Testis (tissue), 3 donors: ENCODE data around the gene SRSF11. TPM values are rescaled to one million over a fixed set of nuclear protein-coding genes. Genes with fewer than 3 reads are reported as not detected.

Experiments used
- DNase-seq: peaks from one replicate; pipeline ENCODE4 v3.0.0-alpha.2; 2019
- H3K27ac ChIP-seq, 2 donors: fragments of 200-600 bp; sonication (generic); one replicate each; pipeline ENCODE4 v1.5.1; 2019
- H3K27me3 ChIP-seq: fragments of 200-600 bp; sonication (generic); one replicate; pipeline ENCODE4 v1.5.1; 2019
- H3K36me3 ChIP-seq: fragments of 200-600 bp; sonication (generic); one replicate; pipeline ENCODE4 v1.5.1; 2017; ENCODE audit warnings: low read depth; ENCODE audit errors: missing control alignments
- H3K4me1 ChIP-seq: fragments of 200-600 bp; sonication (generic); one replicate; pipeline ENCODE4 v1.5.1; 2019
- H3K4me3 ChIP-seq, 2 donors: fragments of 200-600 bp; sonication (generic); one replicate each; pipeline ENCODE4 v1.5.1; 2017 to 2019
- H3K9me3 ChIP-seq: fragments of 200-600 bp; sonication (generic); one replicate; pipeline ENCODE4 v1.5.1; 2017
- POLR2A ChIP-seq: fragments of 450-650 bp; IDR thresholded peaks from one replicate; pipeline ENCODE4 v1.6.1; 2017; ENCODE audit warnings: antibody characterized with exemption, mild to moderate bottlenecking, moderate library complexity
- WGBS, 2 donors: methylation state at CpG; one replicate each; pipeline ENCODE4 v1.1.5; 2018; 5-methylcytosine and 5-hydroxymethylcytosine counted together
- intact Hi-C: fragments of 100-400 bp; cut with DNase I; formaldehyde crosslinking; loops from one replicate; pipeline ENCODE4 v1.15.1; 2023; ENCODE audit warnings: low total_unique reads
- polyA plus RNA-seq: library from polyadenylated mRNA; stranded (reverse); fragments of 350-450 nt; fragmentation: Illumina TruSeq; extraction: RNeasy Lipid Tissue Mini Kit (QIAGEN cat#74804); gene quantifications from one replicate; pipeline ENCODE4 v1.2.3, GENCODE V29; 2014; ENCODE audit warnings: low read depth, low replicate concordance; ENCODE audit not compliant: insufficient read depth
- total RNA-seq, 2 donors: library from RNA; depleted of rRNA; stranded (reverse); fragments of >200 nt; gene quantifications; one replicate each; pipeline ENCODE4 v1.2.3, GENCODE V29; 2016
- TF ChIP-seq, protein P1 (sequence below), 3 experiments: fragments of 450-650 bp in 2 of 3; fragments of 200-600 bp in 1 of 3; sonication (generic) in 1 of 3; IDR thresholded peaks; one replicate each; pipeline ENCODE4 v1.5.1; 2016 to 2019; ENCODE audit warnings: antibody characterized with exemption in 3 of 3, mild to moderate bottlenecking in 2 of 3, moderate library complexity in 1 of 3

SRSF11 gene
- total and polyA plus RNA-seq, 3 donors from 2014 or later = 134 to 262 (median 223) TPM

DNA sequence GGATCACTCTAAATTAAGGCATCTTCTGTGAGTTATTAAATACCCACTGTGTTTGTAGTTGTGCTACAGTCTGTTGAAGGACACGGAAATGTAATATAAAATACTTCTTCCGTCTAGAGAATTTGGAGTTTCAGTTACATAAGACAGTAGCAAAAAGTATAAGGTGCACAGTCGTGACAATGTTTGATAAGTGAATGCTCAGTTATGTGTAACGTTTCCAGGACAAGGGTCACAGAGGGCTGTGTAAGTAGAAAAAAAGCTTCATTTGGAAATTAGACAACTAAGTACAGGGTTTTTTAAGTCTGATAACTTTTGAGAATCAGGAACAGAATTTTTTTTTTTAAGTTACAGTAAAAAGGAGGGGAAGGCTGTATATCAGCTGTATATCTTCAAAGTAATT lies 27.5 kb downstream of the SRSF11 start:
- intact Hi-C loops = no loop called here
- Histone ChIP-seq H3K36me3 (no peaks in the 10 kb centered on the region), H3K4me3 (no peak overlapping the region), H3K27me3 (no peaks in the 10 kb centered on the region), H3K9me3 (no peaks in the 10 kb centered on the region), H3K27ac (no peak overlapping the region), H3K4me1 (no peaks in the 10 kb centered on the region)
- TF ChIP-seq, protein P1, sequence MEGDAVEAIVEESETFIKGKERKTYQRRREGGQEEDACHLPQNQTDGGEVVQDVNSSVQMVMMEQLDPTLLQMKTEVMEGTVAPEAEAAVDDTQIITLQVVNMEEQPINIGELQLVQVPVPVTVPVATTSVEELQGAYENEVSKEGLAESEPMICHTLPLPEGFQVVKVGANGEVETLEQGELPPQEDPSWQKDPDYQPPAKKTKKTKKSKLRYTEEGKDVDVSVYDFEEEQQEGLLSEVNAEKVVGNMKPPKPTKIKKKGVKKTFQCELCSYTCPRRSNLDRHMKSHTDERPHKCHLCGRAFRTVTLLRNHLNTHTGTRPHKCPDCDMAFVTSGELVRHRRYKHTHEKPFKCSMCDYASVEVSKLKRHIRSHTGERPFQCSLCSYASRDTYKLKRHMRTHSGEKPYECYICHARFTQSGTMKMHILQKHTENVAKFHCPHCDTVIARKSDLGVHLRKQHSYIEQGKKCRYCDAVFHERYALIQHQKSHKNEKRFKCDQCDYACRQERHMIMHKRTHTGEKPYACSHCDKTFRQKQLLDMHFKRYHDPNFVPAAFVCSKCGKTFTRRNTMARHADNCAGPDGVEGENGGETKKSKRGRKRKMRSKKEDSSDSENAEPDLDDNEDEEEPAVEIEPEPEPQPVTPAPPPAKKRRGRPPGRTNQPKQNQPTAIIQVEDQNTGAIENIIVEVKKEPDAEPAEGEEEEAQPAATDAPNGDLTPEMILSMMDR (IDR thresholded peaks at IDR 0.05) = no peak
- no peak for TF ChIP-seq POLR2A
- DNase-seq = no peak
- 66 to 75% methylated on average over 4 of the region's 4 CpGs for WGBS, 2 donors

DNA sequence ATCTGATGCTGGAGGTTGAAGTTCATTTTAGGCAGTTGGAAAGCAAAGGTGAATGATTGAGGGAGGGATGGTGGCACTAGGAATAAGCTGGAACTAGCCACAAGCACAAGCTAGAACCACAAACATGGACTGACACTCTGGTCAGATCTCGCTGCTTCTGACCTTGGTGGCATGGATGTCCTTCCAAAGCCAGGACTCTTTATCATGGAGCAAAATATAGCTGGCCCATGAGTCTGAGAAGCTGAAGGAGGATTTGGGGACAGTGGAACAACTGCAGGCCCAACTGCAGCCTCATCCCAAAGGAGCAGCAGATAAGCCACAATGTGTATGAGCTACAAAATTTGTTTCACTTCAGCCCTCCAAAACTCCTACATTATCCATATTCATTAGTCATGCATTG lies 35.5 kb downstream of the SRSF11 start:
- no peak overlapping the region for H3K4me3 ChIP-seq
- H3K36me3 ChIP-seq = no peaks in the 10 kb centered on the region
- 41 to 50% methylated on average over 1 of the region's 1 CpG for WGBS, 2 donors
- no peaks in the 10 kb centered on the region for H3K9me3 ChIP-seq
- H3K27ac ChIP-seq = no peak overlapping the region
- intact Hi-C loops = no loop called here
- H3K4me1 ChIP-seq = no peaks in the 10 kb centered on the region
- no peak for DNase-seq
- TF ChIP-seq, protein P1 (IDR thresholded peaks at IDR 0.05) = no peak
- TF ChIP-seq POLR2A = no peak
- H3K27me3 ChIP-seq = no peaks in the 10 kb centered on the region

DNA sequence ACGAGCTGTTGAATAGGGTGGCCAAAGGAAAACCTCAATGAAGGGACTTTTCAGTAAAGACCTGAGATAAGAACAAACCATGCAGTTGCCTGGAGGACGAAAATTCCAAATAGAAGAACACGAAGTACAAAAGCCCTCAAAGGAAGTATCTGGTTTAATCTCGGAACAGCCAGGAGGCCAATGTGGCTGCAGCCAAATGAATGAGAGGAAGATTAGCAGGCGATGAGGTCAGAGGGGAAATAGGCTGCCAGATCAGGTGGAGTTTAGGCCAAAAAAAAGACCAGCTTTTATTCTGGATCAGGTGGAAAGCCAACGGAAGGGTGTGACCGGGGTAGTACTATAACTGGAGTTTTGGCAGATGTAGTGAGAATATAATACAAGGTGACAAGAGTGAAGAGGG lies 43.7 kb downstream of the SRSF11 start:
- intact Hi-C loops = no loop called here
- Histone ChIP-seq H3K9me3 (no peaks in the 10 kb centered on the region), H3K4me3 (no peak overlapping the region), H3K36me3 (no peaks in the 10 kb centered on the region), H3K4me1 (no peaks in the 10 kb centered on the region), H3K27ac (peak overlapping the region in 1 of 2 donors; percentile 1), H3K27me3 (no peaks in the 10 kb centered on the region)
- TF ChIP-seq, protein P1 (IDR thresholded peaks at IDR 0.05) = no peak
- TF ChIP-seq POLR2A = no peak
- peak; percentile 34 for DNase-seq
- 43 to 49% methylated on average over 7 of the region's 7 CpGs for WGBS, 2 donors

DNA sequence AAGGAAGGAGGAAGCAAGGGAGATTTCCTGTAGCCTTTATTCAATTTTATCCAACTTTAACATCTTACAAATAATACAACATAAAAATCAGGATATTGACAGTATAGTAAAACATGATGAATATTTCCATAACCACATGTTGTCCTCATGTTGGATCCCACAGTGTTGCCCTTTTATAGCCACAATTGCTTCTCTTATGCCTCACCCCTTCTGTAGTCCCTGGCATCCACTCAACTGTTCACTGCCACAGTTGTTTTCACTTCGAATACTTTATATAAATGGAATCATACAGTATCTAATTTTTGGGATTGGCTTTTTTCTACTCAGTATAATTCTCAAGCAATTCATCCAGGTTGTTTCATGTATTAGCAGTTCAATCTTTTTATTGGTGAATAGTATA lies 44.8 kb downstream of the SRSF11 start:
- no peak for TF ChIP-seq POLR2A
- TF ChIP-seq, protein P1 (IDR thresholded peaks at IDR 0.05) = no peak
- no peaks in the 10 kb centered on the region for H3K9me3 ChIP-seq
- H3K4me3 ChIP-seq = no peak overlapping the region
- 77 to 88% methylated on average over 1 of the region's 1 CpG for WGBS, 2 donors
- no peaks in the 10 kb centered on the region for H3K27me3 ChIP-seq
- H3K36me3 ChIP-seq = no peaks in the 10 kb centered on the region
- no peak overlapping the region for H3K27ac ChIP-seq
- intact Hi-C loops = no loop called here
- H3K4me1 ChIP-seq = no peaks in the 10 kb centered on the region
- DNase-seq = no peak

DNA sequence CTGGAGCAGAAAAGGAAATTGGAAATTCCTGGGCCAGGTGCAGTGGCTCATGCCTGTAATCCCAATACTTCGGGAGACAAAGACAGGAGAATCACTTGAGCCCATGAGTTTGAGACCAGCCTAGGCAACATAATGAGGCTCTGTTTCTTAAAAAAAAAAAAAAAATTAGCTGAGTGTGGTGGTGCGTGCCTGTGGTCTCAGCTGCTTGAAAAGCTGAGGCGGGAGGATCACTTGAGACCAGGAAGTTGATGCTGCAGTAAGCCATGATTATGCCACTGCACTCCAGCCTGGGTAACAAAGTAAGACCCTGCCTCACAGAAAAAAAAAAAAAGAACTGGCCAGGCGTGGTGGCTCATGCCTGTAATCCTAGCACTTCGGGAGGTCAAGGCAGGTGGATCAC lies 56.7 kb downstream of the SRSF11 start:
- DNase-seq = no peak
- Histone ChIP-seq H3K36me3 (no peaks in the 10 kb centered on the region), H3K4me3 (no peak overlapping the region), H3K27ac (no peak overlapping the region), H3K27me3 (no peaks in the 10 kb centered on the region), H3K4me1 (no peaks in the 10 kb centered on the region), H3K9me3 (no peaks in the 10 kb centered on the region)
- 95% methylated on average over 5 of the region's 5 CpGs for WGBS, 2 donors
- no peak for TF ChIP-seq POLR2A
- TF ChIP-seq, protein P1 (IDR thresholded peaks at IDR 0.05) = no peak
- intact Hi-C loops = no loop called here
